HG02870 (cell line): Measurements from ENCODE around the gene RTN1.

ENCODE experiments used
- ATAC-seq: cut with Tn5 transposase; IDR thresholded peaks from one replicate; pipeline ENCODE4 v1.9.1; 2021; ENCODE audit warnings: mild to moderate bottlenecking, moderate library complexity; ENCODE audit not compliant: unreplicated experiment

Gene RTN1

GRCh38 chr14:59850458-59850857 is 20.1 kb downstream of the RTN1 start:
- no peak for ATAC-seq

- peak; percentile 50 for ATAC-seq
Measured at GRCh38 chr14:59849411-59850130, 21.0 kb downstream of the RTN1 start.

DNA sequence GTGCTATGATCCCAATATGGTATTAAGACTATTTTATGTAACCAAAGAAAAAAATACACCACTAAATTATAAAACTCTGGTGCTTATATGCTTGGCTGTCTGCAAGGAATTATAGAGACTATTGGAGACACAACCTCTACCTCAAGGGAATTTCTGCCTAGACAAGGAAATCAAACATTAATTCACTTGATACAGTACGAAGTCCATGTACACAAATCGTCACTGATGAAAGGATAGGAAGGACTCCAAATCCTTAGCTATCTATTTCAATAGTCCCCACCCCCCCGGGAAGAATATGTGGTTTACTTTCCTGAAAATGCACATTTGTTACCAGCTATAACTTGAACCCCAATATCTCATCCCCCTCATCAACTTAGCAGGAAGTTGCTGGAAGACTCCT is 21.9 kb downstream of the RTN1 start:
- no peak for ATAC-seq

DNA sequence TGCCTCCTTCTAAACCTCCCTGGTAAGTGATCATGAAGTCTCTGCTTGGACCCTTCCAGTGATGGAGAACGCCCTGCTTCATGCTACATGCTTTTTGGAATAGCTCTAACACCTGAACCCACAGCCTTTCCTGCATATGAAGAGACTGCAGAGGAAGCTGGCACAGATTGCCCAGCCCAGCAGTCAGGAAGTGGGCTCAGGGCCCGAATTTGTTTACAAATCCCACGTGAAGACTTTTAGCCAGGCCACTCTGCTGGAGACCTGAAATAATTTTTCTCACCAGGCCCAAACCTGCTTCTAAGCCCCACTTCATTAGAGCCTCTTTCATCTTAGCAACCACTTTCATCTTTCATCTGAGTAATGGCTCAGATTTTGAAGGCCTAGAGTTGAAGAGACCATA is 22.9 kb downstream of the RTN1 start:
- no peak for ATAC-seq

DNA sequence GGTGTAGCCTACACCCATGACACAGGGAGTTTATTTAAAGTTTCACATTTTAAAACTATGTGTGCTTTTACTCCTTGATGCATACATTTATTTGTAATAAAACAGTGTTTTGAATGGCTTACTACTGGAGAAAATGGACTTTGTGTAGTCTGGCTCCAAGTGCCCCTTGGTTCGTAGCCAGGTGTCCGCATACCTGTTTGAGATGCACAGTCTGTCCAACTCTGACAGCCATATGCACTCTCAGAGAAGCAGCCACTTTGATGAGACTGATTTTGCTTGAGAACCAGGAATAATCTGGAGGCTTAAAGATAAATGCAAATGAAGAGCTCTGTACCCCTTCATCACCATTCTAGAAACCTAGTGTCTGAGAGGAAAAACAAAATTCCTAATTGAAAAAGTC is 24.0 kb downstream of the RTN1 start:
- ATAC-seq: no peak

- ATAC-seq: no peak
Measured at GRCh38 chr14:59845245-59845644, 25.3 kb downstream of the RTN1 start.

GRCh38 chr14:59844186-59844812 is 26.3 kb downstream of the RTN1 start:
- no peak for ATAC-seq

GRCh38 chr14:59836116-59836515 is 34.5 kb downstream of the RTN1 start:
- ATAC-seq: no peak

- ATAC-seq: no peak
Measured at GRCh38 chr14:59832653-59833294, 37.8 kb downstream of the RTN1 start.

DNA sequence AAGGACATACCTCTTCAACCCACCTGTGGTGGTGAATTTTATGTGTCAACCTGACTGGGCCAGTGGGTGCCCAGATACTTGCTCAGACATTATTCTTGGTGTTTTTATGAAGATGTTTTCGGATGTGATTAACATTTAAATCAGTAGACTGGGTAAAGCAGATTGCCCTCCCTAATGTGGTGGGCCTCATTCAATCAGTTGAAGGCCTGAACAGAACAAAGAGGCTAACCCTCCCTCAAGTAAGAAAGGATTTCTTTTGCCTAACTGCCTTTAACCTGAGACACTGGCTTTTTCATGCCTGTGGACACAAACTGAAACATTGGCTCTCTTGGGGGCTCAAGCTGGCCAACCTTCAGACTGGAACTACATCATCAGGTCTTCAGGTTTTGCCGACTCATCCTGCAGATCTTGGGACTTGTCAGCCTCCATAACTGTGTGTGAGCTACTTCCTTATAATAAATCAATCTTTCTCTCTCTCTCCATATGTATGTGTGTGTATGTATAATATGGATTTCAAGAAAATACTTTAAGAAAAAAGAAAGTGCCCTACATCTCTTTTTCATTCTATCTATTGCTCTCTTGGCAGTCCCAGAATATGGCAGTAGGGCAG is 39.4 kb downstream of the RTN1 start:
- ATAC-seq: no peak

DNA sequence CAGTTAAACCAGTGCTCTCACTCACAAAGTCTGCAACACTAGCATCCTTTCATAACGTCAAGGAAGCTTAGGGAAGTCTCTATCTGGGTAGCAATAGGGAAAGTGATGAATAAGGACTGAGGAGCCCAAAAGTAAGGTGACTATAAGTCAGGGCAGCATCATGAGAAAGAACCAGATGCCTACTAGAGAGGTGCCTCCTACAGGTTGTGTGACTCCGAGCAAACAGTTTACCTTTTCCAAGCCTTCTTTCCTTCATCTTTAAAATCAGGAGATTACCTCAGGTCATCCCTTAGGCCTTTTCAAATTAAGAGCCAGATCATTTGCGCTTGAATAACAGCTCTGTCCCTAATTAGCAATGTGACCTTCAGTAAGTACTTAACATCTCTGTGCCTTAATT is 40.2 kb downstream of the RTN1 start:
- no peak for ATAC-seq

DNA sequence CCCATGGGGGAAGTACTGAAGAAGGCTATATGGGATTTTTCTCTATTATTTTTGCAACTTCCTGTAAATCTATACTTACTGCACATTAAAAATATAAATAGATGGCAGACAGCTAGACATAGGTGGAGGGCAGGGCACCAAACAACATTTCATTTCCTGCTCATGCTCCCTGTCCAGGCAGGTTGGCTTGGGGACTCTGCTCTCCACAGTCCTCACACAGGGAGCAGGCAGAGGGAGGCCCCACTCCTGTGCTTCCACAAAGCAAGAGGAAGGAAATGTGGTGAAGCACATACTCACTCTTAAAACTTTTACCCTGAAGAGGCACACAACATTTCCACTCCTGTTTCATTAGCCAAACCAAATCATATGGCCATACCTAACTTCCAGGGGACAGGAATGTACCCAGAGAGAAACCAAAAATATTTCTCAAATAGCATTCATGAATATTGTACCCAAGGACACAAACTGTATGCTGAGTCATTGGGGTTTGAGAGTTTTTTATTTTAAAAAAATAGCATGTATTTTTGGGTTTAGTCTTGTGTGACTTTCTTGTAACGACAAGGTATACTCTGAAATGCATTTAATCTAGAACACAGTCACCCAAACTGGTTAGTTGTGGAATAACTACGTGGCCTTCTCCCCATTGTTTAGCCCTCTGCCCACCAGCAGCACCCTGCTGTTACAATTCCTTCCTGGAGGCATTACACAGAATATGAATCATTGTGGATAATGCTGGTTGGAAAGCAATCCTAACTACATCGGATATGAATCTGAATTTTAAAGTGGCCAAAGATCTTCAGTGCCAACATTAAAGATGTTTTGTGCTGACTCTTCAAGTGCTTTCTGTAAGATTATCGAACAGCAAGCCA is 40.9 kb downstream of the RTN1 start:
- ATAC-seq: no peak

- ATAC-seq: no peak
Measured at GRCh38 chr14:59828276-59828675, 42.3 kb downstream of the RTN1 start.

DNA sequence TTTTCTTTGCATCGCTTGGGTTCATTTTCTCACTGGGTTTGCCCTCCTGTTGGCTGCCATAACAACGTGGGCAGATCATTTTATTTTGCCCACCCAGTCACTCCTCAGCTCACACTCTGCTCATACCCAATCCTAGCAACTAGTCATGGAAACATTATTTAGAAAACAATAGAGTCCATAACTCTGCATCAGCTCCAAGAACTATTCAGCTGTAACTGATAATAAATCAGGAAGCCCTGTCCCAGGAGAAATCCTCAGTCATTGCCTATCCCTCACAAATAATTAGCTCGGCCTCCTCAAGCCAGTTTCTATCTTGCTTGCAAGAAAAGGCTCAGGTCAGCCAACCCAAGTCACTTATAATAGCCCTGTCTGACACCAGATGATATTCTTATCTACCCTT is 43.2 kb downstream of the RTN1 start:
- ATAC-seq: no peak

DNA sequence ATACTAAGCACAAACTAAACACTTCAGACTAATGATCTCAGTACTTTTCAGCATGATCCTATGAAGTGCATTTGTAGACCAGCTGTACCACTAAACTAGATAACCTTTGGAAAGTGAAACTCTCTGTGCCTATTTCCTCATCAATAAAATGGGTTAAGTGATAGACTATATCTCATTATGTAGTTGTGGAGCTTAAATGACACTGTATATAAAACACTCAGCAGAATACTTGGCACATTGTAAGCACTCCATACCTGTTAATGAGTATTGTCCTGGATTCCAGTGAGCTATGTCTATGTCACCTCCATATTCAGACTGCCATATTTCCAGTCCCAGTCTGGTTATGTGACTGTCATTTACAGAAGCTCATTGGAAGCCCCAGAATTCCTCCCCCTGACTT is 44.4 kb downstream of the RTN1 start:
- ATAC-seq: no peak

DNA sequence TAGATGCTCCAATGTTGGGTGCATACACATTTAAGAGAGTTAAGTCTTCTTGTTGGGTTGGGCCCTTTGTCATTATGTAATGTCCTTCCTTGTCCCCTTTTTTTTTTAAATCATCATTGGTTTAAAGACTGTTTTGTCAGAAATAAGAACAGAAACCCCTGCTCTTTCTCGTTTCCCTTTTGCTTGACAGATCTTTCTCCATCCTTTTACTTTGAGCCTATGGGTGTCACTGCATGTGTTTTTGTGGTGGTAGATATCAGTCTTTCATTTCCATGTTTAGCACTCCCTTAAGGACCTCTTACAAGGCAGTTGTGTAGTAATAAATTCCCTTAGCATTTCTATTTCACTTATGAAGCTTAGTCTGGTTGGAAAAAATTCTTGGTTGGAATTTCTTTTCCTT is 47.4 kb downstream of the RTN1 start:
- ATAC-seq: peak; percentile 91

- ATAC-seq: no peak
Measured at GRCh38 chr14:59819446-59820088, 51.0 kb downstream of the RTN1 start.

GRCh38 chr14:59816941-59817340 is 53.6 kb downstream of the RTN1 start:
- ATAC-seq: no peak

- no peak for ATAC-seq
Measured at GRCh38 chr14:59814988-59815387, 55.6 kb downstream of the RTN1 start.

DNA sequence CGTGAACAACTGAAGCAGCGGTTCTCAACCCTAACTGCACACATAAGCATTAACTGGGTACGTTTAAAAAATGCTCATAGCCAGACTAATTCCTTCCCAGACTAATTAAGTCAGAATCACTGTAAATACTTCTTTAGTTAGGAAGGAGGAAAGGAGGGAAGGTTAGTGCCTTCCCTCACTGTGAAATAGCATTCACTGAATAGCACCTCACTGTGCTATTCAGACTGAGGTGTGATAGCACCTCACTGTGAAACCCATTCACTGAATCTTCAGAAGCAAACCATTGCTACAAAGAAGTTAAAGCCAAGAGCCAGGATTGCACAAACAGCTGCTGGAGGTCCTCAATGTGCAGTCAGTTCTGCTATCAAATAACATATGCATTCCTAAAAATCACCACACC is 58.8 kb downstream of the RTN1 start:
- ATAC-seq: no peak
